Right renal cortex interstitium (tissue), 3 donors: ENCODE data around the gene CDH4. TPM values are rescaled to one million over a fixed set of nuclear protein-coding genes. Genes with fewer than 3 reads are reported as not detected.

Experiments used
- DNase-seq, 3 donors: peaks; one replicate each; pipeline ENCODE4 v3.0.0-alpha.2; 2013; ENCODE audit warnings: low read depth in 3 of 3, low spot score in 2 of 3
- polyA plus RNA-seq, 3 donors: library from polyadenylated mRNA; unstranded; fragments of 120-200 nt; gene quantifications; one replicate each; pipeline ENCODE4 v1.2.1, GENCODE V29; 2013; ENCODE audit not compliant: insufficient read length in 3 of 3

Gene CDH4
- polyA plus RNA-seq, 3 donors, result 5.8 to 6.8 (median 5.9) TPM

DNA sequence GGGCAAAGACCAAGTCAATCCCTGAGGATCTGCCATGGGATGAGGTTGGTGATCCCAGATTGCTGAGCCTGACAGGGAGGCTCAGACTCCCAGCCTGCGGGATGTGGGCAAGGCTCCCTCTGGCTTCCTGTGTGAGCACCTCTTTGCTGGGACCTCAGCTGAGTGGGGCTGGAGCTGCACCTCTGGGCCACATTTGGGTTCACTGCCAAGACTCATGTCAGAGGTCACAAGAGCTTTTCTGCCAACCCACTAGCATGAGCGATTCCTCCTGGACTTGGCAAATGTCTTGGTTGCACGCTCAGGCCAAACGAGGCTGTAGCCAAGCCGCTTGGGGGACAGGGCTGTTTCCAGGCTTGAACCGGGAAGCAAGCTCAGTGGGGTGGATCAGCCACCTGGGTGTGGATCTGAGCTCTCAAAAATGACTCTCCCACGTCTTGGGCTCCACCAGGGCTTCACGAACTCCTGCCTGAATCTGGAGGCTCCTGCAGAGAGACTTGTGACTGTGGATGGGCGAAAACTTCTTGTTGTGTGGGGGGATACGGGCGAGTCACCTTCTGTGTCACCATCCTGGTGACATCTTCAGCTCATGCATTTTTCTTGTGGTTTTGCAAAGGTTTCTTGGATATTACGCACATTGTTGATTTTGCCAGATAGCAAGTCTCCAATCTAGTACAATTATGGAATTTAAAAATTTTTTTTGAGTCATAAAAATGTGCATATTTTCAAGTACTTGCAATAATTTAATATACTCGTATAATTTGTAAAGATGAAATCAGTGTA, 359.5 kb downstream of the CDH4 start:
- DNase-seq, result no peak

GRCh38 chr20:61613917-61614705, 362.1 kb downstream of the CDH4 start:
- no peak for DNase-seq

GRCh38 chr20:61614706-61615100, 362.6 kb downstream of the CDH4 start:
- no peak for DNase-seq

DNA sequence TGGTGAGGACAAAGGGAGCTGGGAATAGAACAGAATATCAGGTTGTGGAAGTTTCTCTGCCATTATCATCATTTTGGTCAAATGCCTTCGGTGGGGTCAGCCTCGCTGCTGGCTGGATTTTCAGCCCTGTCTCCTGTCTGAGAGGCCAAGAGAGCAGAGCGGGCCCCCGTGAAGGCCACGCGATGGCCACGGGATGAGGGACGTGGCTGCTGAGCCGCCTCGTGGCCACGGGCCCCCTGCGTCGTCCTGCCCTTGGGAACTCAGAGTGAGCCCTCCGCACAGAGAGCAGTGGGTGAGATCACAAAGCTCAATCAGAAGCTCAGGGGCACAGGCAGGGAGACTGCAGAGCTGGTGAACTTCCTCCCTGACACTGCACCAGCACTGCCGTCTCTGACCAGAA, 363.7 kb downstream of the CDH4 start:
- no peak for DNase-seq

DNA sequence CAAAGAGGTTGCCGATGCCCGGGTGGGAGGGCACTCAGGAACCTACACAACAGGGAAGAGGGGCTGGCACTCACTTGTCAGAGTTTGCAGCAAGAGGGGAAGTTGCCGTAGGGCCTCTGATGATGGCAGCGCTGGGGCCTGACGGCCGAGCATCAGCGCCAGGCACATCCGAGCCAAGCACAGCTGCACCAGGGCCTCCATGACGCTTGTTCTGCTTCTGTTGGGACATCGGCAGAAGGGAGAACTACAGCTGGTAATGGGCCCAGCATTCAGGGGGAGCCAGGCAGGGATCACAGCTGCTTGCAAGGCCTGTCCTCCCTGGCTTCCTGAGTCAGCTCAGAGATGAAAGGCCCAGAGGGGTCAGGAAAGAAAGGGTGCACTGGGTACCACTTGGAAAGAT, 367.7 kb downstream of the CDH4 start:
- no peak for DNase-seq

- DNase-seq, result no peak
Measured at GRCh38 chr20:61620174-61620573, 368.1 kb downstream of the CDH4 start.

GRCh38 chr20:61621035-61621730, 369.1 kb downstream of the CDH4 start:
- no peak for DNase-seq

DNA sequence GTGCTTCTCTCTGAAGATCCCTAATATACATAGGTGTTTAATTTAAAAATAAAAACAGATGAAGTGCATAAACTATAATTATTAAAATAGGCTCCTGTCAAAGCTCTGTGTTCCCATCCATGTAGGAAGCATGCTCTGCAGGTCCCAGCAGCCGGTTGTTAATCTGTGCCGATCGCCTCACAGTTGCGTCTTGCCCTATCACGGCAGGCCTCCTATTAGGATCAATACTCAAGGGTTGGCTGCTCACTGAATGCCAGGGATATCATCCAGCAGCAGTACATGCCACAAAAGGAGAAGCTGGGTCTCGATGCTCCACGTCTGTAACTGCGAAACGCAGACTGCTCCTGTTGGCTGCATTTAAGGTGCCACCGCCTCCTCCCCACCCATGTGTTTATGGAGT, 369.8 kb downstream of the CDH4 start:
- no peak for DNase-seq

DNA sequence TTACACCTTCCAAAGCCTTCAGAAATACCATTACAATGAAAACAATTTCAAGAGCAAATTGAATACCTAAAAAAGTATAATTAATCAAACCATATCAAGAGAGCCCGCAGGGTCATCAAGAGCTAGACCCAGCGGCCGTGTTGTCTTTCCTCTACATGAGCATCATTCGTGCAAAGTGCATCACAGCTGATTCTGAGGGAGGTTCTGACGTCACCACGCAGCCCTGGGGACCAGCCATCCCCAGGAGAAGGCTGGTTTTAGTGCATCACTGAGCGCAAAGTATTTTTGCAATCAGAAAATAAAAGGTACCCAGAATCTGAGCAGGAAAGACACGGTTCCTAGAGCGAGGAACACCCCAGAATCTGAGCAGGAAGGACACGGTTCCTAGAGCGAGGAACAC, 371.4 kb downstream of the CDH4 start:
- DNase-seq, result no peak

DNA sequence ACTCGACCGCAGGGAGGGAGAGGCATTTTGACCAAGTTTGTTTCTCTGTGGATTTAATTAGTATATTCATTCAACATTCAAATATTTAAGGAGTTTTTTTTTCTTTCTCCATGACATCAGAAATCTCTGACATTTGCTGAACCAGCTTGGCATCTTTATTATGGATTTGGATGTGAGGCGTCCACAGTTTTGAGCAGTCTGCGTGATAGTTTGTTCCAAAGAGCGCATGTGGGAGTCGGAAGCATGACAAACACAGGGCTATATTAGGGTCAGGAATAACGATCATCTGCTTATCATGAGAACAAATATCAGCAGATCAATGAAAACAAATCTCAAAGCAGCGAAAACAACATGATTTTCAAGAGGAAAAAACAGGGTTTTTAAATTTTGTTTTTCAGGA, 373.2 kb downstream of the CDH4 start:
- DNase-seq, result no peak

GRCh38 chr20:61626412-61626811, 374.4 kb downstream of the CDH4 start:
- no peak for DNase-seq

GRCh38 chr20:61627791-61628415, 375.8 kb downstream of the CDH4 start:
- no peak for DNase-seq

DNA sequence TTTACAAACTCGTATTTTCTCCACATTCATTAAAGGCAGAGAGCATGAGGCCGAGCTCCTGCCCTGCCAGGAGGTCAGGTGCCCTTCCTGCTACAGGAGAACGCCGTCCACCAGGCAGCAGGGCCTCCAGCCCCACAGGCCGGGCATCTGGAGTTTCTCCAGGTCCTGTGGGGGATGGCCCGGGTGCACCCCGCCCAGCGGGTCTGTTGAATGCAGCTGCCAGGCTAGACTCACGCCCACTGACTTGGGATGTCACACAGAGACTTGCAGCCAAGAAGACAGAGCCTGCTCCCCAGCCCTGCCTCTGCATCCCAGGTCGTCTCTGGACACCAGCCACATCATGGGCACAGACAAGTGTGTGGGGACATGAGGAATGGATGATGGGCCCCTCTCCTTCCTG, 376.4 kb downstream of the CDH4 start:
- no peak for DNase-seq

- no peak for DNase-seq
Measured at GRCh38 chr20:61628901-61629601, 377.0 kb downstream of the CDH4 start.

DNA sequence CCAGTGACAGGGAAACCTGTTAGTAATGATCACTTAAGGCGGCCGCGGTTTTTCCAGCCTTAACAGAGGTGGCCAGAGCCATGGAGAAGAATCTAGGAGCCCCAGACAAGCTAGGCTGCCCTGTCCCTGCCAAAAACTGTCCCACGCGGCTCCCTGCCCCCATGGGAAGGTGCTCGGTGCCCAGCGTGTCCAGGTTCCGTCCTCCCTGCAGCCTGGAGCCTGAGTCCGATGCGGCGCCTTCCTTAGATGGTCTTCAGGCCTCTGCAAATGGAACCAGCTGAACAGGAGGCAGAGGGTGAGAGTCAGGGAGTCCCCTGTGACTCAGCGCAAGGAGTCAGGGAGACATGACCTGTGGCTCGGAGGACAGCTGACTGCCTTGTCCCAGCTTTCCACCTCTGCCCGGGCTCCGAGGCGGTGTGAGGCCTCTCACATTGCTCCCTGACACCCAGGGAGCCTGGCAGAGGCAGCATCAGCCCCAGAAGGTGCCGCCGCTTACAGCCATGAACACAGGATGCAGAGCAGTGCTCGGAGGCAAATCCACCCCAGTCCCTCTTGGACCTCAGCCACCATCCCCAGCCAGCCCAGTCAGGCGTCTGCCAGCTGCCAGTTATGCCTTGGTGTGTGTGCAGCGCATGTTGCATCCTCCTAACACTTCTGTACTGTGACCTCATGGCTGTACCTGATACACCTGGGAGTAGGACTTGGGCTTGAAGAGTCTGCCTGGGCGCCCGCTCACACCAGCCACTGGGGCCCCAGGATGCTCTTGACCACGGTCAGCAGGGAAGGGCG, 377.7 kb downstream of the CDH4 start:
- DNase-seq, result no peak

GRCh38 chr20:61630391-61630650, 378.3 kb downstream of the CDH4 start:
- DNase-seq, result no peak

GRCh38 chr20:61630816-61631215, 378.8 kb downstream of the CDH4 start:
- no peak for DNase-seq

DNA sequence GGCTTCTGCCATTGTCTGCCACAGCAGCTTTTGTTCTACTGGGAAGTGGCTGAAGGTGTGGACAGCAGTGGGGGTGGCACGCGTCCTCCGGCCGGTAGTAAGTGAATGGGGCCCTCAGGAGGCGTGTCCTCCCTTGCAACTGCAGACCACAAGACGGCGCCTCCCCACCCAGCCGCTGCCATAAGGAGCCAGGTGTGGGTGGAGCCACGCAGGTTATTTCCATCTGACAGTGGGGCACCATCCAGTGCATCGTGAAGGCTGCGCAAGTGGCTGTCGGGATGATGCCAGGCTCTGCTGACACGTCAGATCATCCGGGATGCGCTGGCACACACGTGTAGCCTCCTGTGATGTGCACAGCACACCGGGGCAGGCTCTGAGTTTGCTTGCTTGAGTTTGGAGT, 379.7 kb downstream of the CDH4 start:
- no peak for DNase-seq

DNA sequence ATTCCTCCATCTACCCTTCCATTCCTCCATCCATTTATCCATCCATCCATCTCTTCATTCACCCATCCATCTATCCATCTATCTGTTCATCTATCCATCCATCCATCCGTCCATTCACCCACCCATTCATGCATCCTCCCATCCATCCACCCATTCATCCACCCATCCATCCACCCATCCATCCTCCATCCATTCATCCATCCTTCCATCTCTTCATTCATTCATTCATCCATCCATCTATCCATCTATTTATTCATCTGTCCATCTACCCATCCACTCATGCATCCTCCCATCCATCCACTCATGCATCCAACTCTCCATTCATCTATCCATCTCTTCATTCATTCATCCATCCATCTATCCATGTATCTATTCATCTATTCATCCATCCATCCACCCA, 380.9 kb downstream of the CDH4 start:
- no peak for DNase-seq
